HepG2 (cell line): ENCODE measurements around the gene RRBP1. TPM values are rescaled to one million over a fixed set of nuclear protein-coding genes. Genes with fewer than 3 reads are reported as not detected.

Experiments used
- ARID5B ChIP-seq: IDR thresholded peaks from 2 replicates; pipeline ENCODE4 v1.4.0; 2020; ENCODE audit warnings: mild to moderate bottlenecking, missing genetic modification reagents
- CBFB ChIP-seq: sonication (generic); formaldehyde crosslinking; IDR thresholded peaks from 2 replicates; pipeline ENCODE4 v1.4.0; 2020; ENCODE audit warnings: missing genetic modification reagents
- ETV5 ChIP-seq: IDR thresholded peaks from 2 replicates; pipeline ENCODE4 v1.6.1; 2018; ENCODE audit warnings: missing biosample characterization, missing genetic modification reagents, inconsistent platforms, borderline replicate concordance
- FOXC1 ChIP-seq: sonication (generic); formaldehyde crosslinking; IDR thresholded peaks from 2 replicates; pipeline ENCODE4 v1.8.0; 2022; ENCODE audit warnings: mild to moderate bottlenecking, missing genetic modification reagents, borderline replicate concordance
- GZF1 ChIP-seq: sonication (generic); formaldehyde crosslinking; IDR thresholded peaks from 2 replicates; pipeline ENCODE4 v1.5.1; 2020; ENCODE audit warnings: mild to moderate bottlenecking, missing genetic modification reagents
- KAT8 ChIP-seq: IDR thresholded peaks from 2 replicates; pipeline ENCODE4 v1.6.1; 2016; ENCODE audit warnings: missing genetic modification reagents, missing compliant biosample characterization
- KLF12 ChIP-seq: sonication (generic); formaldehyde crosslinking; IDR thresholded peaks from 2 replicates; pipeline ENCODE4 v1.4.0; 2020; ENCODE audit warnings: missing genetic modification reagents, borderline replicate concordance
- PITX1 ChIP-seq: sonication (generic); formaldehyde crosslinking; IDR thresholded peaks from 2 replicates; pipeline ENCODE4 v1.5.1; 2020; ENCODE audit warnings: mild to moderate bottlenecking, missing genetic modification reagents
- POLR2A ChIP-seq, 2 experiments: IDR thresholded peaks; 2 replicates each; pipeline ENCODE4 v1.6.1; 2011; ENCODE audit warnings: low read depth in 2 of 2, low read length in 2 of 2, mild to moderate bottlenecking in 1 of 2, moderate library complexity in 1 of 2; ENCODE audit not compliant: insufficient read depth in 1 of 2
- REL ChIP-seq: sonication (generic); formaldehyde crosslinking; conservative IDR thresholded peaks from 2 replicates; pipeline ENCODE4 v1.8.0; 2022; ENCODE audit warnings: mild to moderate bottlenecking, missing genetic modification reagents, moderate library complexity
- TBX2 ChIP-seq: sonication (generic); formaldehyde crosslinking; IDR thresholded peaks from 2 replicates; pipeline ENCODE4 v1.5.0; 2020; ENCODE audit warnings: missing genetic modification reagents, mild to moderate bottlenecking, borderline replicate concordance
- TFE3 ChIP-seq: IDR thresholded peaks from 2 replicates; pipeline ENCODE4 v1.6.1; 2016
- THAP11 ChIP-seq: IDR thresholded peaks from 2 replicates; pipeline ENCODE4 v1.6.1; 2016; ENCODE audit warnings: missing biosample characterization, missing genetic modification reagents
- ZFX ChIP-seq: sonication (generic); formaldehyde crosslinking; IDR thresholded peaks from 2 replicates; pipeline ENCODE4 v1.4.0; 2020; ENCODE audit warnings: mild to moderate bottlenecking, low read depth, missing genetic modification reagents, moderate library complexity
- ZNF614 ChIP-seq: IDR thresholded peaks from 2 replicates; pipeline ENCODE4 v1.6.1; 2018; ENCODE audit warnings: missing biosample characterization, missing genetic modification reagents, inconsistent platforms, borderline replicate concordance
- ZNF629 ChIP-seq: sonication (generic); formaldehyde crosslinking; conservative IDR thresholded peaks from 2 replicates; pipeline ENCODE4 v1.5.0; 2020; ENCODE audit warnings: missing genetic modification reagents
- ZNF781 ChIP-seq: sonication (generic); formaldehyde crosslinking; IDR thresholded peaks from 2 replicates; pipeline ENCODE4 v1.5.1; 2020; ENCODE audit warnings: borderline replicate concordance, mild to moderate bottlenecking, missing genetic modification reagents; ENCODE audit errors: not compliant biosample characterization
- polyA plus RNA-seq, 8 experiments: library from polyadenylated mRNA; depleted of rRNA in 3 of 8; stranded (reverse) in 7 of 8; unstranded in 1 of 8; fragments of >200 nt; fragmentation: Illumina TruSeq in 4 of 8; extraction: Trizol in 4 of 8; gene quantifications; 2 replicates each; pipeline versions ENCODE4 v1.2.1 to v1.2.3, GENCODE V29; 2011 to 2016; ENCODE audit warnings: low read depth in 4 of 8, missing spikeins in 1 of 8, mixed read lengths in 1 of 8; ENCODE audit not compliant: insufficient read depth in 1 of 8
- total RNA-seq, 5 experiments: library from RNA; depleted of rRNA; stranded (reverse); fragments of >200 nt; fragmentation: Illumina TruSeq; extraction: Trizol; gene quantifications; 2 replicates each; pipeline ENCODE4 v1.2.3, GENCODE V29; 2016; ENCODE audit warnings: low read depth in 1 of 5
- TF ChIP-seq, protein P1 (sequence below): sonication (generic); formaldehyde crosslinking; IDR thresholded peaks from 2 replicates; pipeline ENCODE4 v1.4.0; 2020; ENCODE audit warnings: missing genetic modification reagents

Gene RRBP1
- total and polyA plus RNA-seq, 2 of the 13 experiments (the other 11 are each of a cell fraction or from before 2014, with no cell fraction given) = 150 to 222 TPM

GRCh38 chr20:17710379-17711266, 28.6 kb upstream of the RRBP1 start (continued):
- TF ChIP-seq, protein P1, sequence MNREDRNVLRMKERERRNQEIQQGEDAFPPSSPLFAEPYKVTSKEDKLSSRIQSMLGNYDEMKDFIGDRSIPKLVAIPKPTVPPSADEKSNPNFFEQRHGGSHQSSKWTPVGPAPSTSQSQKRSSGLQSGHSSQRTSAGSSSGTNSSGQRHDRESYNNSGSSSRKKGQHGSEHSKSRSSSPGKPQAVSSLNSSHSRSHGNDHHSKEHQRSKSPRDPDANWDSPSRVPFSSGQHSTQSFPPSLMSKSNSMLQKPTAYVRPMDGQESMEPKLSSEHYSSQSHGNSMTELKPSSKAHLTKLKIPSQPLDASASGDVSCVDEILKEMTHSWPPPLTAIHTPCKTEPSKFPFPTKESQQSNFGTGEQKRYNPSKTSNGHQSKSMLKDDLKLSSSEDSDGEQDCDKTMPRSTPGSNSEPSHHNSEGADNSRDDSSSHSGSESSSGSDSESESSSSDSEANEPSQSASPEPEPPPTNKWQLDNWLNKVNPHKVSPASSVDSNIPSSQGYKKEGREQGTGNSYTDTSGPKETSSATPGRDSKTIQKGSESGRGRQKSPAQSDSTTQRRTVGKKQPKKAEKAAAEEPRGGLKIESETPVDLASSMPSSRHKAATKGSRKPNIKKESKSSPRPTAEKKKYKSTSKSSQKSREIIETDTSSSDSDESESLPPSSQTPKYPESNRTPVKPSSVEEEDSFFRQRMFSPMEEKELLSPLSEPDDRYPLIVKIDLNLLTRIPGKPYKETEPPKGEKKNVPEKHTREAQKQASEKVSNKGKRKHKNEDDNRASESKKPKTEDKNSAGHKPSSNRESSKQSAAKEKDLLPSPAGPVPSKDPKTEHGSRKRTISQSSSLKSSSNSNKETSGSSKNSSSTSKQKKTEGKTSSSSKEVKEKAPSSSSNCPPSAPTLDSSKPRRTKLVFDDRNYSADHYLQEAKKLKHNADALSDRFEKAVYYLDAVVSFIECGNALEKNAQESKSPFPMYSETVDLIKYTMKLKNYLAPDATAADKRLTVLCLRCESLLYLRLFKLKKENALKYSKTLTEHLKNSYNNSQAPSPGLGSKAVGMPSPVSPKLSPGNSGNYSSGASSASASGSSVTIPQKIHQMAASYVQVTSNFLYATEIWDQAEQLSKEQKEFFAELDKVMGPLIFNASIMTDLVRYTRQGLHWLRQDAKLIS = 0 out of 2 replicates have a peak, but pooled peaks have one; percentile 80
- peak; percentile 70; the same call in 1 of the 2 replicates for TF ChIP-seq FOXC1 (CRISPR knock-in tag)
- peak; percentile 83 for TF ChIP-seq ARID5B (CRISPR knock-in tag)
- no peak for TF ChIP-seq ZNF614 (CRISPR knock-in tag)
- peak; percentile 47 for TF ChIP-seq ZNF629 (CRISPR knock-in tag)
- TF ChIP-seq TFE3 (CRISPR knock-in tag) = peak; percentile 79
- no peak for TF ChIP-seq REL
- no peak for TF ChIP-seq ZNF781 (CRISPR knock-in tag)
- TF ChIP-seq THAP11 (CRISPR knock-in tag) = peak; percentile 62; the same call in 1 of the 2 replicates
- peak; percentile 27; the same call in 1 of the 2 replicates for TF ChIP-seq KLF12 (CRISPR knock-in tag)
- peak; percentile 79; the same call in 1 of the 2 replicates for TF ChIP-seq GZF1 (CRISPR knock-in tag)
- TF ChIP-seq POLR2A (IDR thresholded peaks at IDR 0.05; ENCODE audit: insufficient read depth in 1 of 2, low read depth in 2 of 2, low read length in 2 of 2) = peak; percentile 59 to 61; a peak in 3 of 4 replicates
- peak; percentile 64 for TF ChIP-seq ZFX (CRISPR knock-in tag)
- TF ChIP-seq PITX1 (CRISPR knock-in tag) = peak; percentile 42; the same call in 1 of the 2 replicates
- TF ChIP-seq TBX2 (CRISPR knock-in tag) = peak; percentile 47; the same call in 1 of the 2 replicates
- peak; percentile 22; the same call in 1 of the 2 replicates for TF ChIP-seq ETV5 (CRISPR knock-in tag)
- TF ChIP-seq CBFB = no peak; the same call in 1 of the 2 replicates
- TF ChIP-seq KAT8 (CRISPR knock-in tag) = peak; percentile 74
